HG02970 (cell line): ENCODE data around the gene YOD1.

Source experiments
- ATAC-seq: cut with Tn5 transposase; IDR thresholded peaks from one replicate; pipeline ENCODE4 v1.9.1; 2021; ENCODE audit warnings: mild to moderate bottlenecking, moderate library complexity, moderate number of reproducible peaks; ENCODE audit not compliant: unreplicated experiment, low FRiP score

Gene YOD1

GRCh38 chr1:207073906-207074820 lies 23.2 kb upstream of the YOD1 start:
- no peak for ATAC-seq

DNA sequence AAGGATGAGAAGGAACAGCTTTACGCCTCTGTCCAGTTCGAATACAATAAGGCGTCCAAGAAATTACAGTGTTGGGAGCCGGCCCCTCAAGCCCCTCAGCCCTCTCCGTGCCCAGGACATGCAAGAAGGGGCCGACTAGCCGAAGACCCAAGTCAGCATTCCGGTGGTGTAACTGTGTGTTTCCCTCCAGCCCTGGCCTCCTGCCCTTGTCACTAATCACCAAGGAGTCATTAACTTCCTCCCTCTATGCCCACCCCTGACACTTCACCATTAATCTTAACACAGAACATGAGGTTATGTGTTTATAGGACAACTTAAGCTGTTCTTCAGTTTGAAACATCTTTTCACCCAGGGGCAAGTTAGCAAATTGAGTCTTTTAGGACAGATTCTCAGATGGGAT lies 21.2 kb upstream of the YOD1 start:
- no peak for ATAC-seq

DNA sequence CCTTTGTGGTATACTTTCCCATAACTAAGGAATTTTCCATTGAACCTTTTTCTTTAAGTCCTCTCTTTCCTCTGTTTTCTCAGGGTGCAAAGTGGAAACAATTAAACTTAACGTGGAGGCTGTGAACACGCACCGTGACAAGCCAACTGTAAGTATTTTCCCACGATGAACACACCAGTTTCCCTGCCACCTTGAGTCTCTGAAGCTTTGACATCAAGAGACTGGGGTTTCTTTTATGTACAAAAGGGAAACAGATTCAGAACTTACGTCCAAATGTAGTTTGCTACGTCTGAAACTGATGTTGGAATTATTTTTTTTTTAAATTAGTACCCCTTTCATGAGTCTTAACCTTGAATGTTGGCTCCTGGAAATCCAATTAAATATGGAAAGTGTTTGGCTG lies 20.4 kb upstream of the YOD1 start:
- ATAC-seq, result no peak

DNA sequence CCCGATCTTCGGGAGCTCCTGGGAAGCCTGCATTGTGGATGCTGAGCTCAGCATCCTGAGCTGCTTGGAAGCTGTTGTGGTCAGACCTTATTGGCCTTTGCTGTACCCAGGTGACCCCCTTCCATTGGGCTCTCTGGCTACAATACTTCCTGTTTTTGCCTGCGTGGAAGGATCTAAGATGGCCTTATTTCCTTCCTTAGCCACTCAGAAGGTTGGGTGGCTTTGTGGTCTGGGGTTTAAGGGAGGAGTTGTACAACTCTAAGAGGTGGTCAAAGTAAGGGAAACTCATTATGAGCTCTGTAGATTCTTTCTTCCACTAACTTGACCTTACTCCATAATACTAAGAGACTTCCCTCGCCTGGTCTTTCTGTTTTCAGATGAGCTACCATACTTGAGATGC lies 19.8 kb upstream of the YOD1 start:
- no peak for ATAC-seq

DNA sequence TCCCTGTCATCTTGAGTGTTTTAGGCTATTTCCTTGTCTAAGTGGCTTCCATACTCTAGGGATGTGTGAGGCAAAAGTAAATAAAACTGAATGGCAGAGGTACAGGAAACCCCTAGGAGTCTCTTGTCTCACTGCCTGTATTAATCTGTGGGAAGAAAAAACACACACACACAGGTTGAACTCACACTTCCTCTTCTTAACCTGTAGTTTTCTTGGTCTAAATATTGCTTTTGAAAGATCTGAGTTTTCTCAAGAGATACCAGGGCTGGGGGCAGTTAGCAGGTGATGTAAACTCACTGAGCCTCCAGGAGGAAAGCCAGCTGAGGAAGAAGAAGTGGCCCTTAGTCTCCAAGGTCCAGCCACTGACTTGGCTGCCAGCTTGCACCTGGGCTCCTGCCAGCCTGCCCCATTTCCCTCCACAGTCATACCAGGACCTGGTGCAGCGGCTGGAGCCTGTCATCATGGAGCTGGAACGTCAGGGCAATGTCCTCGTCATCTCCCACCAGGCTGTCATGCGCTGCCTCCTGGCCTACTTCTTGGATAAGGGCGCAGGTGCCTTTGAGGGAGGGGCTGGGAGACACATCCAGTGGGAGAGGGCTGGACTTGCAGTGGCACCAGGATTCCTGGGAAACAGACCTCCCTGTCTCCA lies 19.0 kb upstream of the YOD1 start:
- no peak for ATAC-seq

DNA sequence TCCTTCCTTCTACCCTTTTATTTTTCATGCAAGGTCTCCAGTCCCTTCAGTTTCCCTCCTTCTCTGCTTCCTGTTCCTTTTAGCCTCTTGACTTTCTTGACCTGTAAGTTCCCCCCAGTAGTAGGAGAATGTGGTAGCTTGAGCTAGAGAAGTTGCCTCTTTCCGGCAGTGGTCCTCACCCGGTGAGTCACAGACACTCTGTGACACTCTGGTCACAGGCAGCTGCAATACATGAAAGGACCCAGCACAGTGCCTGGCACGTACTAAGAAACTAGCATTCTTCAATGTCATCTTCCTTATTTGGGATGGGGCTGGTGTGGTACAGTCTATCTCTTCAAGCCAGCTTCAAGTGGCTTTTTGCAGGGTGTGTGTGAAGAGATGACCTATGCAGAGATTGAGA lies 18.1 kb upstream of the YOD1 start:
- no peak for ATAC-seq

DNA sequence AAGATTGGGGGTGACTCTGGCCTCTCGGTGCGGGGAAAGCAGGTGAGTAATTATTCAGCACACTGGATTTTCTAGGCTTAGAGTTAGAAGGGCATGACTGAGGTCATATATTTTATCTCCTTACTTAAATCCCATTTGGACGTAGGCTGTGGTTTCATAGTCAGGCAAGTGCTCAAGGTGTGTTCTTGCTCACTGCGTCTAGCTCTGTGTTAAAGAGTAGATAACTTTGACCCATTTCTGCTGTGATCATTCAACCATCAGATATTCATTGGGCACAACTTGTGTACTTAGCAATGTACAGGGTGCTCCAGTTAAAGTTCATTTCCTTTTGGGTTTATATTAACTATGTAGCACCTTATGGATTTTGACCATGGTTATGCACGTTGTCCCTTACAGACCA lies 16.7 kb upstream of the YOD1 start:
- no peak for ATAC-seq

DNA sequence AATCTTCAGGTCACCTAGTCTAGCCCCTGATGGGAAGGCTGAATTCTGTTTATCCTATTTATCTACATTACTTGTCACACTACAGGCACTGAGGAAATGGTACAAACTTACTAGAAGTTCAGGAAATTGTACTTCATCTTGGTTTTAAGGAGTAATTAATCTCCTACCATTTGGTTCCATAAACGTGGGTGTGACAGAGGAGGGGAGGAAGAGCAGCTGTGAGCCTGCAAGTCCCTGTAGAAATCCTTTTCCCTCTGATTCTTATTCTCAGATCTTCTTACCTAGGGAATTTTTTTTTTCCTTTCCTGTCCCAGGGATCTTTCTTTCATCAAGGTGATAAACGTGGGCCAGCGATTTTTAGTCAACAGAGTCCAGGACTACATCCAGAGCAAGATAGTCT lies 16.2 kb upstream of the YOD1 start:
- no peak for ATAC-seq

GRCh38 chr1:207064561-207064960 lies 13.6 kb upstream of the YOD1 start:
- no peak for ATAC-seq

DNA sequence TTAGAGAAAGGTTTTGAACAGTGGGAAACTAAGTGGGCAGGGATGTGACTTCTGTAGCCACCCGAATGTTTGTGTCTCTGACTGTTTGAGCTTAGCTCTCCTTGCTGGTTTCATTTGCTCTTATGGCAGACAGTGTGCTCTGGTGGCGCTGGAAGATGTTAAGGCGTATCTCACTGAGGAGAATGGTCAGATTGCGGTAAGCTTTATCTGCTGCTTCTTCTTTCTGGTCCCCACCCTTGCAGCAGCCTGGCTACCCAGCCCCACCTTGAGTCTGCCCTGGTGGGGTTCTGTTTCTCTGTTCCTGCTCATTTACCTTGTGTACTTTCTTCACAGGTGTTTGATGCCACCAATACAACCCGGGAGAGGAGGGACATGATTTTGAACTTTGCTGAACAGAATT lies 12.0 kb upstream of the YOD1 start:
- no peak for ATAC-seq

DNA sequence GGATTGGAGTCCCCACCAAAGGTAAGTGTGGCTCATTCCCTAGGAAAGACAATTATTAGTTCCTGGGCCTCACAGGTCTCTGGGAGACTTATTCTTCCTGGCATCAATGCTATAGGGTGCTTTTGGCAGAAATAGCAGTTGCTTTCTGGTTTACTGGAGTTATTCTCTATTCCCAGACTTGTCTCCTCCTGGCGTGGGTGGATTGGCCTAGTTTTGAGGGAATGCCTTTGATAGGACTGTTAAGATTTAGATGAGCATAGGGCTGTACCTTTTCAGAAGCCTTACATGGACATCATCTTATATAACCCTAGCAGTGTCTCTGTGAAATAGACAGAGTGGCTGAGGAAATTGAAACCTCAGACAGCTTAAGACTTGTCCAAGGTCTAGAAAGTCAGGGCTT lies 11.1 kb upstream of the YOD1 start:
- no peak for ATAC-seq

- ATAC-seq, result no peak
These were observed 9.6 kb upstream of the YOD1 start for GRCh38 chr1:207060596-207060995.

- ATAC-seq, result no peak
These were observed 8.9 kb upstream of the YOD1 start for GRCh38 chr1:207059881-207060280.

DNA sequence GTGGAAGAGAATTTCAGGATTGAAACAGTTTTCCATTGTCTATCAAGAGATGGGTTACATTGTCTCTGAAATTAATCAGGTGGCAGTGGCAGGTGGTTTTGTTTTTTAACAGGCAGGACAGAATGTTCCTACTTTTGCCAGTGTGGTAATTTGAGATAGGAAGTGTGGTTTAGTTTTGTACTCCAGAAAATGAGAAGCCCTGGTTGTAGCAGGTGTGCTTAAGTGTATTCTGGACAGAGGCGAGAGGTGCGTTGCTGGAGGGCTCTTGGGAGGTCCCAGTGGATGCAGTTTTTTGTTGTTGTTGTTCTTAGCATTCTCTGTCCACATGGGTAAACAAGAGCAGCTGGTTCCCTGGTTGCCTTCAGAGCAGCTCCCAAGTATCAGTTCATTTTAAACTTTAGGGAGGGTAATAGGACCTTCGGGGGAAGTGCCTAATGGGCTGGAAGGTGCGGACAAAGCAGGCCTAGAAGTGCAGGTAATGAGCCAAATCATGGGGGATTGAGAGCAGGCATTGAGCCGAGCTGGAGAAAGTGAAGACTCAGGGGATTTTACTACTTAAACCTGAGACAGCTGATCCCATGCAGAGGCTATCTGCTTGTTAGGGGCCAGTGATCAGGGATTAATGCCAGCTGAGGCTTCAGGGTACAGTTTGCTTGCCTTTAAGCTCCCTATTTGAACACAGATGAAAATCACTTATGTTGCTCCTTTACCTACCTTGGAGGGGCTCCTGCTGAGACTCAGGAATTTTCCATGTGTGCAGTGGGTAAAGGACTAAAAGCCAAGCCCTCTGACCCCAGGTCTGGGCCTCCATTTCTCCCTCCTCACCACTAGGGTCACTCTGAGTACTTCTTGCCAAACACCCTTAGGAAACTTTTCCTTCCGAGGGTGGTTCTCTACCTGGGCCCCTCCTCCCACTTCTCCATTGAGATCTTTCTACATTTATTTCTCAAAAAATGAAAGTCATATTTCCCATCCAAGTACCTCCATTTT lies 8.2 kb upstream of the YOD1 start:
- ATAC-seq, result no peak

DNA sequence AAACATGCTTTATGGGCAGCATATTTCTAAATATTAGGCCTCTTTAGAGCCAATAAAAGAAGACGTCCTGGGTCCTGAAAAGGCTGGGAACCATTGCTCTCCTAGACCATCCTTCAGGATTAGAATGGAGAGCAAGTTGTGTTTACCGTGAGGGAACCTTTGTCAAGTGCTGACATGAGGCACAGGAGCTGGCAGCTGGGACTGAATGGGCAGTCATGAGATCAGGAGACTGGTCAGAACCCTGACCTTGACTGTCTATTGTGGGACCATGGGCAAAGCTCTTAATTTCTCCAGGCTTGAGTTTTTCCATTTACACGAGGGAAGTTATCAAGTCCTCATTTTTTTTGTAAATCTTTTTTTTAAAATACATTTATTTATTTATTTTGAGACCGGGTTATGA lies 7.2 kb upstream of the YOD1 start:
- ATAC-seq, result no peak

DNA sequence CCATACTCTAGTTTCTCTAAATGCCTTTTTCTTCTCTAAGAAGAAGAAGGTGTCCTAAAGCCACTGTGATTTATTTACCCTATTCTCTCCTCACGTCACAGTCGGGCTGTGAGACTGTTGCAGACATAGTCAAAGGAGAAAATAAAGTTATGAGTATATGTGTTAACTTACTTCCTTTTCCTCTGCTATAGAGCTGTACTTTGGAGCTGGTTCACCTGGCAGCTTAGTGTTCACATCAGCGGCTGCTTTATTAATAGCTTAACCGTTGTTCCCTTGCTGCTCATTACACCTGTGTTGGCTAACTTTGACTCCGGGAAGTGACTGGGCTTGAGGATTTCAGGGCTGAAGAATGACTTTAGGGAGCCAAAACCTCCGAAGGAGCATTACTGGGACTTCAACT lies 5.7 kb upstream of the YOD1 start:
- no peak for ATAC-seq

DNA sequence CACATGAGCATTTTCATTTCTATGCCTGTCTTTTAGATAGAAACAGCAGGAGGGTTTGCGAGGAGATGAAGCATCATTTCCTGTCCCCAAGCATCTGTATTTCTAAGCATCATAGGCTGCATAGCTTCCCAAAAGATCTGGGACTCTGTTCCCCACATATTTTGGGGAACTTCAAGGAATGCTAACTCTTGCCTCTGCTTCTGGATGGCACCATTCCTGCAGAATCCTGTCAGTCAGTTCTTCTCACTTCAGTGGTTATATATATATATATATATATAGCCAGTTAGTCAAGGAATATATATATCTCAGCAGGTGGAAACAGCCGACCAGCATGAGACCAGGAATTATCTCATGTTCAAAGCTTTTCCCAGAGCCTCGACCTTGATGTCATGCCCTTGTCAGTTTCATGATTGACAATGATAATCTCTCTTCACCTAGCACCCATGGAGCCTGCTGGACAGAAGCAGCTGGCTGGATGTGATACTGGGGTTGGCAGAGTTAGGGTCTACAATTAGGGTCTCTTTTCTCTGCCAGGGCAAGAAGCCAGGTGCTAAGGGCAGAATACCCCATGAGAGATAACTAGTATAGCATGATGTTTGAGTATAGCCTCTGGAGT lies 4.5 kb upstream of the YOD1 start:
- no peak for ATAC-seq

GRCh38 chr1:207054491-207054890 lies 3.5 kb upstream of the YOD1 start:
- no peak for ATAC-seq

DNA sequence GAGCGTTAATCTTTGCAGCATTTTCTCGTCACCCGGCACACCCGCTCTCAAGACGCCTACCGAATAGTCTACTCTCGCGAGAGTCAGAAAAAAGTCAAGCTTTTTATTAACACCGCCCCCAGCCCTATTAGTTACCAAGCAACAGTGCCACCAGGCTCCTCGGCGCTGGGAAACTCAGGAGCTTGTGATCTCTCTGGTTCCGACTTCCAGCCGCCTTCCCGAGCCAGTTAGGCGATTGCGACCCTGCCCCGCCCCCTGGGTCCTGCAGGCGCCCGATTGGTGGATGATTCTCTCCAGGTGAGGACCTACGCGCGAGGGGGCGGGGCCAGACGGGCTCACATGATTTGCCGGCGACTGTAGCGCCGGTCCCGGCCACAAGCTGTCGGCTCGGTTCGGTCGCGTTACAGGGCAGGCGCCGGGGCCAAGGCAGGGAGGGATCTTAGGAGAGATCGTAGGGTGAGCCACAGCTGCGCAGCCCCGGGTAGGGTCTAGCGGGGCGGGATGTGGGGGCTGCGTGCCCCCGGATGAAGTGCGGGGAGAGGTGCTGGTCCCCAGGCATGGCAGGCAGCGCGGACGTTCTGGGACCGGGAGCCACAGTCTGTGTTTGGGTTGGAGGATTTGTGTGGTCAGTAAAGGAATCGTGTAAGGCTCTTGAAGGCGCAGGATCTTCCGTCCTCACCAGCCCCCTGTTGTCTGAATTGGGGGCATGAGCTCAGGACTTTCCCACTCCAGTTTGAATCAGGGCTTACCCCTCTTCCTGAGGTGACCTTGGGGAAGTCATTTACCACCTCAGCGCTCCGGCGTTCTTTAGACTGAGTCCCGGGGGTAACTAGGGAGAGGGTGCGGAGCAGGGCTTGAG lies 2.1 kb upstream of the YOD1 start, which contains the start of gene PFKFB2:
TSS of gene PFKFB2 (plus strand) at position 365 of the 859 bp plus-strand sequence. CDS start 1,443 bp downstream, outside the sequence.
- peak; percentile 69 for ATAC-seq
